H1 (cell line): ENCODE results near the gene HJURP.

Experiments used
- ATF2 ChIP-seq: IDR thresholded peaks from 2 replicates; pipeline ENCODE4 v1.6.1; 2012; ENCODE audit warnings: low read length, inconsistent platforms
- ZNF274 ChIP-seq: IDR thresholded peaks from 2 replicates; pipeline ENCODE4 v1.7.0; 2012; ENCODE audit warnings: low read length, borderline replicate concordance; ENCODE audit errors: extremely low read depth

- TF ChIP-seq ATF2 (no peak), ZNF274 (no peak)
Observed at GRCh38 chr2:233844836-233845235, 9.5 kb downstream of the HJURP start.
